Prostate gland (tissue), 2 donors: ENCODE data around the gene SLC22A3. TPM values are rescaled to one million over a fixed set of nuclear protein-coding genes. Genes with fewer than 3 reads are reported as not detected.

Experiments
- DNase-seq: peaks from one replicate; pipeline ENCODE4 v3.0.0-alpha.2; 2019; ENCODE audit warnings: low spot score
- H3K27ac ChIP-seq, 2 donors: fragments of 200-600 bp; sonication (generic); 2 replicates each; pipeline ENCODE4 v1.5.1; 2017 to 2019
- H3K27me3 ChIP-seq: fragments of 200-600 bp; sonication (generic); replicated peaks from 2 replicates; pipeline ENCODE4 v1.5.1; 2019; ENCODE audit not compliant: insufficient read depth
- H3K36me3 ChIP-seq, 2 donors: fragments of 200-600 bp; sonication (generic); 1 replicate in 1 of 2; 2 replicates in 1 of 2; pipeline versions ENCODE4 v1.5.1 to v1.8.1; 2017 to 2019
- H3K4me1 ChIP-seq: fragments of 200-600 bp; sonication (generic); replicated peaks from 2 replicates; pipeline ENCODE4 v1.5.1; 2019
- H3K4me3 ChIP-seq, 2 donors: fragments of 200-600 bp; sonication (generic); 2 replicates each; pipeline ENCODE4 v1.5.1; 2017 to 2019
- H3K9me3 ChIP-seq: fragments of 200-600 bp; sonication (generic); 2 replicates; pipeline ENCODE4 v1.5.1; 2017
- POLR2A ChIP-seq: fragments of 450-650 bp; IDR thresholded peaks from one replicate; pipeline ENCODE4 v1.6.1; 2016; ENCODE audit warnings: antibody characterized with exemption, mild to moderate bottlenecking
- POLR2AphosphoS5 ChIP-seq: sonication (generic); formaldehyde crosslinking; IDR thresholded peaks from one replicate; pipeline ENCODE4 v1.6.1; 2017; ENCODE audit warnings: antibody characterized with exemption
- WGBS: methylation state at CpG from one replicate; pipeline ENCODE4 v1.1.5; 2018; 5-methylcytosine and 5-hydroxymethylcytosine counted together
- intact Hi-C: fragments of 100-400 bp; cut with DNase I; formaldehyde crosslinking; loops from one replicate; pipeline ENCODE4 v1.14.2; 2022
- total RNA-seq, 2 donors: library from RNA; depleted of rRNA; stranded (reverse); fragments of >200 nt; gene quantifications; one replicate each; pipeline ENCODE4 v1.1.0, GENCODE V29; 2016
- TF ChIP-seq, protein P1 (sequence below), 4 experiments: fragments of 200-600 bp in 2 of 4; fragments of 450-650 bp in 2 of 4; sonication (generic) in 2 of 4; IDR thresholded peaks; 1 replicate in 3 of 4; 2 replicates in 1 of 4; pipeline ENCODE4 v1.5.1; 2016 to 2019; ENCODE audit warnings: antibody characterized with exemption in 4 of 4, mild to moderate bottlenecking in 2 of 4, moderate library complexity in 2 of 4

SLC22A3 gene
- total RNA-seq, 2 donors from 2014 or later: 50.2 to 118 TPM

GRCh38 chr6:160487116-160487515, 138.9 kb downstream of the SLC22A3 start:
- WGBS: 95% methylated on average over 11 of the region's 11 CpGs
- Histone ChIP-seq H3K27me3 (no peaks in the 10 kb centered on the region), H3K4me3 (no peak overlapping the region), H3K9me3 (no peaks in the 10 kb centered on the region), H3K4me1 (no peaks in the 10 kb centered on the region), H3K36me3 (no peaks in the 10 kb centered on the region), H3K27ac (no peak overlapping the region)
- no peak for DNase-seq
- TF ChIP-seq POLR2AphosphoS5 (no peak), POLR2A (no peak)
- TF ChIP-seq, protein P1, sequence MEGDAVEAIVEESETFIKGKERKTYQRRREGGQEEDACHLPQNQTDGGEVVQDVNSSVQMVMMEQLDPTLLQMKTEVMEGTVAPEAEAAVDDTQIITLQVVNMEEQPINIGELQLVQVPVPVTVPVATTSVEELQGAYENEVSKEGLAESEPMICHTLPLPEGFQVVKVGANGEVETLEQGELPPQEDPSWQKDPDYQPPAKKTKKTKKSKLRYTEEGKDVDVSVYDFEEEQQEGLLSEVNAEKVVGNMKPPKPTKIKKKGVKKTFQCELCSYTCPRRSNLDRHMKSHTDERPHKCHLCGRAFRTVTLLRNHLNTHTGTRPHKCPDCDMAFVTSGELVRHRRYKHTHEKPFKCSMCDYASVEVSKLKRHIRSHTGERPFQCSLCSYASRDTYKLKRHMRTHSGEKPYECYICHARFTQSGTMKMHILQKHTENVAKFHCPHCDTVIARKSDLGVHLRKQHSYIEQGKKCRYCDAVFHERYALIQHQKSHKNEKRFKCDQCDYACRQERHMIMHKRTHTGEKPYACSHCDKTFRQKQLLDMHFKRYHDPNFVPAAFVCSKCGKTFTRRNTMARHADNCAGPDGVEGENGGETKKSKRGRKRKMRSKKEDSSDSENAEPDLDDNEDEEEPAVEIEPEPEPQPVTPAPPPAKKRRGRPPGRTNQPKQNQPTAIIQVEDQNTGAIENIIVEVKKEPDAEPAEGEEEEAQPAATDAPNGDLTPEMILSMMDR (IDR thresholded peaks at IDR 0.05): no peak
- intact Hi-C loops: no loop called here

- Histone ChIP-seq H3K27ac (no peak overlapping the region), H3K9me3 (no peaks in the 10 kb centered on the region), H3K36me3 (no peaks in the 10 kb centered on the region), H3K27me3 (no peaks in the 10 kb centered on the region), H3K4me1 (no peaks in the 10 kb centered on the region), H3K4me3 (no peak overlapping the region)
- no peak for DNase-seq
- TF ChIP-seq POLR2AphosphoS5 (no peak), POLR2A (no peak)
- TF ChIP-seq, protein P1 (IDR thresholded peaks at IDR 0.05): no peak
- WGBS: 85% methylated on average over 1 of the region's 1 CpG
- intact Hi-C loops: no loop called here
These were observed 140.9 kb downstream of the SLC22A3 start for GRCh38 chr6:160489091-160489490.

DNA sequence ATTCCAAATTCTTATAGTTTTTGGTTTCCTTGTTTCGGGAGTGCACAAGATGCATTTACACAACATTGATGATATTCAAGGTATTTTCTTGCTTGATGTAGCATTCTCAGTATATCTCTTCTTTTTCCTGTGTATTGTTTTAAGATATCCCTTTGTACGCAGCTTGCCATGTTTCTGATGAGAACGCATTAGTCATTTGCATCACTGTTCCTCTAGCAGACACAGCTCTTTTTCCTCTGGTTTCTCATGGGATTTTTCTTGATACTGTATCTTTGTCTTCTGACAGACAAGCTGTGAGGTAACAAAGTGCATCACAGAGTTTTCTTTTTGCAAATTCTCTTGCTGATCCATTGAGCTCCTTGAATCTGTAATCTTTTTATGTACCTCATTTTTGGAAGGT, 146.4 kb downstream of the SLC22A3 start:
- H3K4me3 ChIP-seq: no peak overlapping the region
- H3K36me3 ChIP-seq: no peaks in the 10 kb centered on the region
- H3K4me1 ChIP-seq: no peaks in the 10 kb centered on the region
- no peak overlapping the region for H3K27ac ChIP-seq
- no peaks in the 10 kb centered on the region for H3K27me3 ChIP-seq
- DNase-seq: no peak
- TF ChIP-seq, protein P1 (IDR thresholded peaks at IDR 0.05): no peak
- TF ChIP-seq POLR2A (no peak), POLR2AphosphoS5 (no peak)
- 97% methylated on average over 3 of the region's 3 CpGs for WGBS
- H3K9me3 ChIP-seq: no peaks in the 10 kb centered on the region
- intact Hi-C loops: no loop called here

DNA sequence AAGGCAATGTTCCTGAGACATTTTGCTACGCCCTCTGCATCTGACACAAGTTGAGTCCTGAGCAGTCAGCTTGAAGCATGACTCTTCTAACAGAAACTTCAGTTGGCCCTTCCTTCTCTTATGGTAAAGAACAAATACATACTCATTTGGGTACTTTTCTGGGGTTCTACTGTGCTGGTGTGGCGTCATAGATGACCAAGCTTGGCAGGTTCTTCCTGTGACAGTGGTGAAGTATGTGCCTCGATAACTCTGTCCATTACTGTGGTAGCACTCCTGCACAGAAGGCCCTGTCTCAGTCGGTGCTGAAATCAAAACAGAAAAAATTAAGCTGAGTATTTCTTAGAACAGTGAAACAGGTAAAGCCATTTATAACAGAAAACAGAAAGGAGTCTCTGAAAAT, 152.5 kb downstream of the SLC22A3 start:
- WGBS: 86% methylated on average over 4 of the region's 4 CpGs
- no peaks in the 10 kb centered on the region for H3K9me3 ChIP-seq

More for the DNA sequence above, 152.5 kb downstream of the SLC22A3 start:
- intact Hi-C loops: no loop called here
- no peak for DNase-seq
- TF ChIP-seq, protein P1 (IDR thresholded peaks at IDR 0.05): no peak
- TF ChIP-seq POLR2A: no peak
- TF ChIP-seq POLR2AphosphoS5: no peak
- Histone ChIP-seq H3K27me3 (no peaks in the 10 kb centered on the region), H3K4me3 (no peak overlapping the region), H3K4me1 (no peaks in the 10 kb centered on the region), H3K27ac (no peak overlapping the region), H3K36me3 (no peaks in the 10 kb centered on the region)

Other genes with a start within 250 kb of the SLC22A3 start
- 1 to 10 TPM in 1 of 2 donors, under 1 TPM in 1; 0.80 to 4.4 TPM for gene SLC22A1, start 226.6 kb upstream of the SLC22A3 start, total RNA-seq
- not detected for gene SLC22A2, start 89.6 kb upstream of the SLC22A3 start, total RNA-seq